Osteocyte (in vitro differentiated cells): ENCODE measurements around the gene CCNT2. TPM values are rescaled to one million over a fixed set of nuclear protein-coding genes. Genes with fewer than 3 reads are reported as not detected.

Source experiments
- DNase-seq: peaks from one replicate; pipeline ENCODE4 v3.0.0; 2021; ENCODE audit warnings: mixed read lengths; ENCODE audit not compliant: unreplicated experiment; ENCODE audit errors: extremely low spot score
- H3K27ac Mint-ChIP-seq: one replicate; pipeline ENCODE4 v1.8.0; 2021; ENCODE audit warnings: mild to moderate bottlenecking, mixed read lengths; ENCODE audit not compliant: unreplicated experiment
- H3K27me3 Mint-ChIP-seq: one replicate; pipeline ENCODE4 v1.8.0; 2021; ENCODE audit warnings: mixed read lengths; ENCODE audit not compliant: unreplicated experiment
- H3K36me3 Mint-ChIP-seq: one replicate; pipeline ENCODE4 v1.8.0; 2021; ENCODE audit warnings: mixed read lengths; ENCODE audit not compliant: unreplicated experiment
- H3K4me1 Mint-ChIP-seq: one replicate; pipeline ENCODE4 v1.8.0; 2021; ENCODE audit warnings: mixed read lengths; ENCODE audit not compliant: unreplicated experiment
- H3K4me3 Mint-ChIP-seq: one replicate; pipeline ENCODE4 v1.8.0; 2021; ENCODE audit warnings: mild to moderate bottlenecking, moderate library complexity, mixed read lengths; ENCODE audit not compliant: unreplicated experiment
- H3K9me3 Mint-ChIP-seq: one replicate; pipeline ENCODE4 v1.8.0; 2021; ENCODE audit warnings: mixed read lengths; ENCODE audit not compliant: unreplicated experiment
- total RNA-seq: library from RNA; stranded (reverse); gene quantifications from 2 replicates; pipeline ENCODE4 v1.2.1, GENCODE V29; 2021
- TF ChIP-seq, protein P1 (sequence below): fragments of 200-600 bp; sonication (generic); IDR thresholded peaks from 2 replicates; pipeline ENCODE4 v1.5.0; 2021; ENCODE audit warnings: antibody characterized with exemption, mild to moderate bottlenecking, moderate library complexity

The CCNT2 gene
- total RNA-seq, 1 donor from 2014 or later = 33.0 TPM

DNA sequence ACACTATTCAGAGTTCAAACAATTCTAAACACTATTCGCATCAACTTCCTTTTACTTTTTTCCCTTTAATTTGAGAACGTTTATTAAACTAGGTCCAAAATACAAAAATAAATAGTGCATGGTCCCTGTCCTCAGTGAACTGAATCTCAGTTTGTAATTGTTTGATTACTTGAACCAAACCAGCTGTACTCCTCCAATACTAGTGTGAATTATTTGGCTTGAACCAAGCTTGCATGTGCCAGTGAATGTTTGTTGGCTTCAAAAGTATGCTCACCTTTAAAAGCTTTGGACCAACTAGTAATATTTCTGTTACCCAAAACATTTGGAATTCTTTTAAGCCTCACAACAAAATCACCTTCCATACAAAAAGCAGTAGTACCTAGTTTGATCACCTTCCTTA lies 15.5 kb downstream of the CCNT2 start:
- H3K27ac Mint-ChIP-seq = no peak overlapping the region
- H3K9me3 Mint-ChIP-seq = no peaks in the 10 kb centered on the region
- H3K27me3 Mint-ChIP-seq = no peaks in the 10 kb centered on the region
- no peak overlapping the region for H3K4me3 Mint-ChIP-seq
- peaks cover 20% of the 10 kb centered on the region for H3K4me1 Mint-ChIP-seq
- DNase-seq = no peak
- peaks cover 14% of the 10 kb centered on the region for H3K36me3 Mint-ChIP-seq
- TF ChIP-seq, protein P1, sequence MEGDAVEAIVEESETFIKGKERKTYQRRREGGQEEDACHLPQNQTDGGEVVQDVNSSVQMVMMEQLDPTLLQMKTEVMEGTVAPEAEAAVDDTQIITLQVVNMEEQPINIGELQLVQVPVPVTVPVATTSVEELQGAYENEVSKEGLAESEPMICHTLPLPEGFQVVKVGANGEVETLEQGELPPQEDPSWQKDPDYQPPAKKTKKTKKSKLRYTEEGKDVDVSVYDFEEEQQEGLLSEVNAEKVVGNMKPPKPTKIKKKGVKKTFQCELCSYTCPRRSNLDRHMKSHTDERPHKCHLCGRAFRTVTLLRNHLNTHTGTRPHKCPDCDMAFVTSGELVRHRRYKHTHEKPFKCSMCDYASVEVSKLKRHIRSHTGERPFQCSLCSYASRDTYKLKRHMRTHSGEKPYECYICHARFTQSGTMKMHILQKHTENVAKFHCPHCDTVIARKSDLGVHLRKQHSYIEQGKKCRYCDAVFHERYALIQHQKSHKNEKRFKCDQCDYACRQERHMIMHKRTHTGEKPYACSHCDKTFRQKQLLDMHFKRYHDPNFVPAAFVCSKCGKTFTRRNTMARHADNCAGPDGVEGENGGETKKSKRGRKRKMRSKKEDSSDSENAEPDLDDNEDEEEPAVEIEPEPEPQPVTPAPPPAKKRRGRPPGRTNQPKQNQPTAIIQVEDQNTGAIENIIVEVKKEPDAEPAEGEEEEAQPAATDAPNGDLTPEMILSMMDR = no peak

DNA sequence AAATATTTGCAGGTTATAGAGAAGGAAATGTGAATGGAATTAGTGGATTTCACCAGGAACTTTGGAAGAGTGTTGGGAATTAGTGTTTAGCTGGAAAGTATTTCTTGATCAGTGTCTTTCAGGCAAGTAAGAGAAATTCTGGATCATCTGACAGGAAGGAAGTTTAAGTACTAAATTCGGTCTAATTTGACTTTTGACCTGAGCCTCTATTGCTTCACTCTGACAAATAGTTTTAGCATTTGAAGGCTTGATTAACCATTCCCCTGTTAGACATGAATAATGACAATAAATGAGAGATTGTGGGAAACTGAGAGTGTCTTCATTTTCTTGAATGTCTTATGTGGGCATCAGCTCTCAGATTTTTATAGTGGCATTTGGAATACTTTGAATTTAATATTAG lies 16.0 kb downstream of the CCNT2 start:
- no peak overlapping the region for H3K4me3 Mint-ChIP-seq
- no peak for DNase-seq
- peaks cover 20% of the 10 kb centered on the region for H3K4me1 Mint-ChIP-seq
- peaks cover 14% of the 10 kb centered on the region for H3K36me3 Mint-ChIP-seq
- H3K27me3 Mint-ChIP-seq = no peaks in the 10 kb centered on the region
- H3K9me3 Mint-ChIP-seq = no peaks in the 10 kb centered on the region
- H3K27ac Mint-ChIP-seq = no peak overlapping the region
- TF ChIP-seq, protein P1 = no peak

DNA sequence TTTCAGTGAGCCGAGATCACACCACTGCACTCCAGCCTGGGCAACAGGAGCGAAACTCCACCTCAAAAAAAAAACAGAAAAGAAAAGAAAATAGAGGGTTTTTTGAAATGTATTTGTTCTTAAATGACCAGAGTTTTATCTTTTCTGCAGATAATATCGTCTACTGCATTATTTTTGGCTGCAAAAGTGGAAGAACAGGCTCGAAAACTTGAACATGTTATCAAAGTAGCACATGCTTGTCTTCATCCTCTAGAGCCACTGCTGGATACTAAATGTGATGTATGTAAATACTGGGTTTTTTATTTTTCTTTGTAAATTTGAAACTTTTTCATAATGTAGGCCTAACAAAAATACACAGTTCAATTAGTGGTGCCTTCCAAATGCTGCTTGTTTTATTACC lies 18.1 kb downstream of the CCNT2 start:
- Mint-ChIP-seq H3K27ac (no peak overlapping the region), H3K4me3 (no peak overlapping the region)

DNA sequence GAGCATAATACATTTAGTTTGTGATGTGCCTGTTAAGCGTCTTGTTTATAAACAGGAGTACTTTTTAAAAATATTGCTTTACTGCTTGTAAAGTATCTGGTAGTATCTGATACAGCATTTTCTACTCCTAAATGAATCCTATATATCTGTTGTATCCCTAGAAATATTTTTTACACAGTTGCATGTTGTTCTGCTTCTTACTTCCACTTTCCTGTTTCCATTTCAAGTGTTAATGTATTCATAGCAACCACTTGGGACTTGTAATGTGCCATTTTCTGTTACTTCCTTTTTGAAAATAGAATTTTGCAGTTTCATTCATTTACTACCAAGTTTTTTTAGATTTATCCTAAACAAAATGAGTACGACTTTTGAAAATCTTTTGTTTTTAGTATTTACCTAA lies 24.9 kb downstream of the CCNT2 start:
- no peak for DNase-seq
- Mint-ChIP-seq H3K27ac (no peak overlapping the region), H3K9me3 (no peaks in the 10 kb centered on the region), H3K4me1 (no peaks in the 10 kb centered on the region), H3K27me3 (no peaks in the 10 kb centered on the region), H3K4me3 (no peak overlapping the region), H3K36me3 (peaks cover 18% of the 10 kb centered on the region)
- TF ChIP-seq, protein P1 = no peak

More for the DNA sequence above, 18.1 kb downstream of the CCNT2 start:
- Mint-ChIP-seq H3K9me3 (no peaks in the 10 kb centered on the region), H3K4me1 (peaks cover 15% of the 10 kb centered on the region), H3K36me3 (peaks cover 14% of the 10 kb centered on the region), H3K27me3 (no peaks in the 10 kb centered on the region)
- TF ChIP-seq, protein P1 = no peak
- DNase-seq = no peak

DNA sequence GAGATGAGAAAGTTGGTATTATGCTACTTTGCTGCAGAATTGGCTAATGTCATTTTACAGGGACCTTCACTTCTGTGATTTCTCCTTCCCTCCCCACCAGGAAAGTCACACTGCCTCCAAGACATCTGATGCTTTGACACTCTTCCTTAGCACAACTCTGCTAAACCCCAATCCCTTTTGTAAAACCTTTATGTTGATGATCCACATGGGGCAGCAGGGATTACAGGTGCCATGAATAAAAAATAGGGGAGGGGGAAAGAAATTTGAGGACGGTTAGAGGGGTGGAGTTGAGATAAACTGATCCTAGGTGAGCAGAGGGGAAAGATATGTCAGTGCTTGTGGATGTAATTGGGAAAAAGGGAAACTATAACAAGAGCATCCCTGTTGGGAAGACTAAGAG lies 26.4 kb downstream of the CCNT2 start:
- no peak overlapping the region for H3K4me3 Mint-ChIP-seq
- no peak for DNase-seq
- H3K27me3 Mint-ChIP-seq = no peaks in the 10 kb centered on the region
- no peak overlapping the region for H3K27ac Mint-ChIP-seq
- no peaks in the 10 kb centered on the region for H3K4me1 Mint-ChIP-seq
- TF ChIP-seq, protein P1 = no peak
- no peaks in the 10 kb centered on the region for H3K9me3 Mint-ChIP-seq
- peaks cover 21% of the 10 kb centered on the region for H3K36me3 Mint-ChIP-seq
